Measurements from ENCODE around the gene ANO9.
"Not testable (repeated sequence)": the region's sequence is repeated elsewhere in the genome, so short reads cannot be mapped to it uniquely, and the experiment has no call there.

The ANO9 gene

GRCh38 chr11:433111-433510 is 8.7 kb downstream of the ANO9 start:
- no peak for DNase-seq

- DNase-seq: no peak
These were observed 9.2 kb downstream of the ANO9 start for GRCh38 chr11:432501-433100.

GRCh38 chr11:431921-432320 is 9.9 kb downstream of the ANO9 start:
- no peak for DNase-seq

GRCh38 chr11:429931-430456 is 11.8 kb downstream of the ANO9 start:
- DNase-seq: no peak

- DNase-seq: no peak
These were observed 12.4 kb downstream of the ANO9 start for GRCh38 chr11:429391-429790.

- no peak for DNase-seq
These were observed 13.5 kb downstream of the ANO9 start for GRCh38 chr11:428295-428694.

- DNase-seq: no peak
These were observed 15.0 kb downstream of the ANO9 start for GRCh38 chr11:426851-427250.

- DNase-seq: no peak
These were observed 16.5 kb downstream of the ANO9 start for GRCh38 chr11:425301-425700.

GRCh38 chr11:424766-425165 is 17.0 kb downstream of the ANO9 start:
- not testable (repeated sequence) for DNase-seq

GRCh38 chr11:424232-424631 is 17.6 kb downstream of the ANO9 start:
- no peak for DNase-seq

- DNase-seq: no peak
These were observed 19.6 kb downstream of the ANO9 start for GRCh38 chr11:422249-422656.

GRCh38 chr11:420911-421321 is 20.9 kb downstream of the ANO9 start:
- no peak for DNase-seq

GRCh38 chr11:420054-420910 is 21.5 kb downstream of the ANO9 start:
- no peak for DNase-seq

- DNase-seq: no peak
These were observed 22.4 kb downstream of the ANO9 start for GRCh38 chr11:419248-420005.

- no peak for DNase-seq
These were observed 23.2 kb downstream of the ANO9 start for GRCh38 chr11:418343-419247.

GRCh38 chr11:417652-418342 is 24.0 kb downstream of the ANO9 start:
- DNase-seq: no peak

GRCh38 chr11:416757-417621 is 24.8 kb downstream of the ANO9 start:
- peak; percentile 57 for DNase-seq

GRCh38 chr11:416051-416756 is 25.6 kb downstream of the ANO9 start:
- DNase-seq: no peak

- DNase-seq: no peak
These were observed 26.2 kb downstream of the ANO9 start for GRCh38 chr11:415640-416041.

GRCh38 chr11:414318-414857 is 27.4 kb downstream of the ANO9 start:
- DNase-seq: no peak
